ENCODE measurements around the gene MX2. TPM values are rescaled to one million over a fixed set of nuclear protein-coding genes. Genes with fewer than 3 reads are reported as not detected.

MX2 gene
- total and polyA plus RNA-seq, 2 of the 8 experiments (the other 6 are each of a cell fraction or from before 2014, with no cell fraction given): 3.1 to 8.9 TPM

- no peak overlapping the region for H3K14ac ChIP-seq (ENCODE audit: insufficient read length)
- H2BK15ac ChIP-seq (ENCODE audit: low read length): no peak overlapping the region
- no peak overlapping the region for H3K23ac ChIP-seq (ENCODE audit: insufficient read length)
- no peak overlapping the region for H2BK20ac ChIP-seq (ENCODE audit: low read length)
- no peak overlapping the region for H3K4me2 ChIP-seq (ENCODE audit: insufficient read depth in 1 of 2, low read depth in 2 of 2, low read length in 2 of 2)
- no peak overlapping the region for H4K5ac ChIP-seq (ENCODE audit: insufficient read length, low read depth, low read length)
- H4K8ac ChIP-seq (ENCODE audit: extremely low read depth, insufficient read depth, low read length): peak overlapping the region; percentile 47; the same call in 1 of the 2 replicates
- no peaks in the 10 kb centered on the region for H3K23me2 ChIP-seq (ENCODE audit: low read depth, low read length)
- no peaks in the 10 kb centered on the region for H3K36me3 ChIP-seq (ENCODE audit: control insufficient read depth in 2 of 4, insufficient read depth in 4 of 4, low read length in 3 of 4)
- WGBS, 2 experiments (ENCODE audit: extremely low coverage in 1 of 2, insufficient coverage in 1 of 2, insufficient read length in 1 of 2, insufficient replicate concordance in 2 of 2, low coverage in 1 of 2, low lambda C conversion rate in 2 of 2, missing lambda C conversion rate in 1 of 2): 92% methylated on average over 3 of the region's 3 CpGs; no CpG with 5 or more reads in 1 of the 2 experiments
- ChIA-PET POLR2A (ENCODE audit: partially characterized antibody) (no interaction called here), CTCF (ENCODE audit: partially characterized antibody) (interaction anchor here (1.5 kb wide), 1 partner anchor 13 kb away, joined by 8 read pairs; no protein-coding TSS in a partner anchor)
- no peak overlapping the region for H3K9ac ChIP-seq (replicated peaks in 1 of 4; ENCODE audit: extremely low read depth in 1 of 4, low read depth in 3 of 4, low read length in 3 of 4)
- no peak overlapping the region for H2BK12ac ChIP-seq (ENCODE audit: low read depth, low read length)
- H3K4me1 ChIP-seq (replicated peaks in 1 of 4; ENCODE audit: control insufficient read depth in 3 of 4, insufficient read depth in 4 of 4, low read length in 3 of 4): no peaks in the 10 kb centered on the region
- H3K18ac ChIP-seq (ENCODE audit: extremely low read depth, low read length): no peak overlapping the region
- no peak overlapping the region for H2AK5ac ChIP-seq (ENCODE audit: low read depth, low read length)
- H2AFZ ChIP-seq (ENCODE audit: low read length): no peak overlapping the region
- H4K91ac ChIP-seq (replicated peaks; ENCODE audit: insufficient read length, low read length): no peak overlapping the region
- no peak overlapping the region for H3K4me3 ChIP-seq (ENCODE audit: extremely low read depth in 1 of 4, insufficient read depth in 2 of 4, low read depth in 3 of 4, low read length in 4 of 4)
- no peaks in the 10 kb centered on the region for H4K20me1 ChIP-seq (replicated peaks in 1 of 2; ENCODE audit: control insufficient read depth in 1 of 2, insufficient read depth in 2 of 2, low read length in 2 of 2)
- TF ChIP-seq CTBP2 (IDR thresholded peaks at IDR 0.05; ENCODE audit: borderline replicate concordance, insufficient read depth, insufficient read length, low read length): no peak
- TF ChIP-seq TEAD4 (IDR thresholded peaks at IDR 0.05; ENCODE audit: low read depth, low read length): no peak
- TF ChIP-seq CBX8 (IDR thresholded peaks at IDR 0.05; ENCODE audit: borderline replicate concordance, low read depth, low read length): no peak
- no peak for TF ChIP-seq CREB1 (IDR thresholded peaks at IDR 0.05)
- TF ChIP-seq CHD2 (IDR thresholded peaks at IDR 0.05; ENCODE audit: low read length): no peak
- no peak for TF ChIP-seq SAP30 (IDR thresholded peaks at IDR 0.05; ENCODE audit: insufficient read depth, insufficient replicate concordance, low read length)
- TF ChIP-seq KDM1A (IDR thresholded peaks at IDR 0.05; ENCODE audit: borderline replicate concordance, low read length): no peak
- TF ChIP-seq POLR2A (IDR thresholded peaks at IDR 0.05; ENCODE audit: control extremely low read depth in 1 of 2, low read depth in 2 of 2, low read length in 2 of 2): no peak
- no peak for TF ChIP-seq POLR2AphosphoS5 (IDR thresholded peaks at IDR 0.05; ENCODE audit: low read depth, low read length)
- no peak for TF ChIP-seq HDAC2 (IDR thresholded peaks at IDR 0.05; ENCODE audit: borderline replicate concordance in 1 of 2, low read depth in 2 of 2, low read length in 2 of 2)
- TF ChIP-seq ATF3 (IDR thresholded peaks at IDR 0.05; ENCODE audit: insufficient read depth, low read depth, low read length): no peak
- no peak for TF ChIP-seq SIRT6 (IDR thresholded peaks at IDR 0.05; ENCODE audit: low read length)
- no peak overlapping the region for H2BK120ac ChIP-seq (replicated peaks; ENCODE audit: low read depth, low read length)
- H3K27me3 ChIP-seq (replicated peaks in 1 of 4; ENCODE audit: control insufficient read depth in 3 of 4, extremely low read depth in 1 of 4, insufficient read depth in 3 of 4, low read length in 3 of 4): no peaks in the 10 kb centered on the region
- no peak for FAIRE-seq
- H3K4ac ChIP-seq (replicated peaks; ENCODE audit: insufficient read length, low read depth, low read length): no peak overlapping the region
- H3K79me2 ChIP-seq (ENCODE audit: control insufficient read depth in 1 of 2, insufficient read depth in 2 of 2, low read length in 2 of 2): no peaks in the 10 kb centered on the region
- no peak overlapping the region for H3K56ac ChIP-seq (replicated peaks; ENCODE audit: insufficient read length, low read depth, low read length)
- DNase-seq (ENCODE audit: low read depth in 1 of 2, low spot score in 2 of 2): no peak
- H3K79me1 ChIP-seq (ENCODE audit: low read depth, low read length): no peaks in the 10 kb centered on the region
- no peaks in the 10 kb centered on the region for H3K9me3 ChIP-seq (ENCODE audit: insufficient read depth in 2 of 2, low read depth in 1 of 2, low read length in 1 of 2)
- no peak overlapping the region for H2BK5ac ChIP-seq (ENCODE audit: low read depth, low read length)
- no peak overlapping the region for H3K27ac ChIP-seq (ENCODE audit: low read depth, low read length)
These were observed 85.5 kb downstream of the MX2 start for GRCh38 chr21:41447356-41447755.
